ENCODE data around the gene CRAMP1.
"Not testable (repeated sequence)": the region's sequence is repeated elsewhere in the genome, so short reads cannot be mapped to it uniquely, and the experiment has no call there.

CRAMP1 gene, protein sequence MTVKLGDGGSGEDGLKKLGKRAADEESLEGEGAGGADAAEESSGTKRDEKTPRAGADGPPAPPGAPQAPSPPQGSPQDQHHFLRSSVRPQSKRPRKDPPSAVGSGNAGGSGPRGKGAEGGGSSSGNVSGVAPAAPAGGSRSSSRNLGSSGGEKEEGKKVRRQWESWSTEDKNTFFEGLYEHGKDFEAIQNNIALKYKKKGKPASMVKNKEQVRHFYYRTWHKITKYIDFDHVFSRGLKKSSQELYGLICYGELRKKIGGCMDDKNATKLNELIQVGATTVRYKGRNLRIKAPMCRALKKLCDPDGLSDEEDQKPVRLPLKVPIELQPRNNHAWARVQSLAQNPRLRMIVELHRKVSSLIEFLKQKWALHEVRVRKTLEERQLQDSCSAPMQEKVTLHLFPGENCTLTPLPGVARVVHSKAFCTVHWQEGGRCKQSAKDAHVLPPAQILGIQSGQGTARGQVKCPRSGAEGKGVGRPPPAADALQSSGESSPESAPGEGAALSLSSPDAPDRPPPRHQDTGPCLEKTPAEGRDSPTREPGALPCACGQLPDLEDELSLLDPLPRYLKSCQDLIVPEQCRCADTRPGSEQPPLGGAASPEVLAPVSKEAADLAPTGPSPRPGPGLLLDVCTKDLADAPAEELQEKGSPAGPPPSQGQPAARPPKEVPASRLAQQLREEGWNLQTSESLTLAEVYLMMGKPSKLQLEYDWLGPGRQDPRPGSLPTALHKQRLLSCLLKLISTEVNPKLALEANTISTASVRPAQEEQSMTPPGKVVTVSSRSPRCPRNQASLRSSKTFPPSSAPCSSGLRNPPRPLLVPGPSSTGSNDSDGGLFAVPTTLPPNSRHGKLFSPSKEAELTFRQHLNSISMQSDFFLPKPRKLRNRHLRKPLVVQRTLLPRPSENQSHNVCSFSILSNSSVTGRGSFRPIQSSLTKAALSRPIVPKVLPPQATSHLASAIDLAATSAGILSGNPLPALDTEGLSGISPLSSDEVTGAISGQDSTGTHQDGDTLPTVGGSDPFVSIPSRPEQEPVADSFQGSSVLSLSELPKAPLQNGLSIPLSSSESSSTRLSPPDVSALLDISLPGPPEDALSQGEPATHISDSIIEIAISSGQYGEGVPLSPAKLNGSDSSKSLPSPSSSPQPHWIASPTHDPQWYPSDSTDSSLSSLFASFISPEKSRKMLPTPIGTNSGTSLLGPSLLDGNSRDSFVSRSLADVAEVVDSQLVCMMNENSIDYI (N-terminal part only)

DNA sequence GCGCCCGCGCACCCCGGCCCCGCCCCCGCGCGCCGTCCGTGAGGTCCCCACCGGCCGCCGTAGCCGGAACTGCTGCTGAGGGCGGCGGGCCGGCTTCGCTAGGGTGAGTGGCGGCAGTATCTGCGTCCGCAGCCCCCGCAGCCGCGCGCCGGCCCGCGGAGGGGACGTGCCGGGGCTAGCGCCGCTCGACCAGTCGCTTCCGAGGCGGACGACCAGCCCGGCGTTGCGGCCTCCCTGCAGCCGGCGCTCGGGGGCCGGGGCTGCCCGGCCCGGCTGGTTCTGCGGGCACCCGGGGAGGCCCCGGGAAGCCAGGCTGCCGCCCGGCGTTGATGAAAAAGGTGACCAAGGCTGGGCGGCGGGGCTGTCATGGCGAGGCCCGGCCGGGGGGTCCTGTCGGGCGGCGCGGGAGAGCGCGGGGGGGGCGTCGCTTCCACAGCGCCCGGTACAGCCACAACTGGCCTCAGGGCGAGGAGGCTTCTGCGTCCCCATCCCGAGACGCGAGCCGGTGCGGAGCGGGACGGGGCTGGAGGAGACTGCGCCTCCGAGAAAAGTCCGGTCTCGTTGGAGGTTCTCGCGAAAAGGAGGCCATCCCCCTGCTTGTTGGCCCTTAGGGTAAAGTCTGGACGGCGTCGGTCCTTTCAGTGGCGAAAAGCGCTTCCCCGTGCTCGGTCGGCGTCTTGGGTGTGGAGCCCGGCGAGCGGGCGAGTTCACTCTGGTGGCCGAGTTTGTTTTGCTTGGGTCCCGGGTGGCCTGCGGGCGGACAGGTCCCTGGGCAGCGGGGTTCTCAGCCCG, at the start of gene CRAMP1:
Gene CRAMP1, plus strand, starts transcription at position 41 of the 792 bp plus-strand sequence. CDS start 2,280 bp downstream, outside the sequence.
- no peak for DNase-seq

DNA sequence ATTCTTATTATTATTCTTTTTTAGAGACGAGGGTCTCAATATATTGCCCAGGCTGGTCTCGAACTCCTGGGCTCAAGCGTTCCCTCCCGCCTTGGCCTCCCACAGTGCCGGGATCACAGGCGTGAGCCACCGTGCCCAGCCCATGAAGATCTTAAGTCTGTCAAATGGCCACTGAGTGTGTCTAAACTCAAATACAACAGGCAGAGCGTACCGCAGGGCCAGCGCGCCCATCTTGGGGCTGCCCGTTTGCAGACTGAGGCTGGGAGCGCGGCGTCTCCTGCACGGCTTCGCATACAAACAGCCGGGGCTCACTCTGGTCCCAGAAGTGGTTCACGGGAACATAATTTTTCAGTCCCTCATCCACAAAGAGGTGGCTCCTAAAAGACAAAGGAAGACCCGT, 48.4 kb upstream of the CRAMP1 start:
- no peak for DNase-seq

DNA sequence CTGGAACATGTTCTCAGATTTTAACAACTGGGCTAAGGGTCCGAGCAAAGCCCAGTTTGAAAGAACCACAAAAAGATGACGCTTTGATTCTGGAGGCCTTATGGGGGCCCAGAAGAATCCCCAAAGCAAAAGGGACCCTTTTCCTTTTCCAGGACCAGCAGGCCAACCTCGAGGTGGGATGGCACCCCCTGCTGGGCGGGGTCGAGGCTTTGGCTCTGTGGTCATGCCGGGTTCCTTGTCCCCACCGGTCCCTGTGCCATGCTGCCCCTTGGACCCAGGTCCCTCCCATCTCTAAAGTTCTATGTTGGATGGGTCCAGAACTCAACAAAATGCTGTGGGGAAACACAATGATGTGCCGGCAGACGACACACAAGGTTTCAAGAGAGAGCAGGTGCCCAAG, 47.8 kb upstream of the CRAMP1 start:
- no peak for DNase-seq

DNA sequence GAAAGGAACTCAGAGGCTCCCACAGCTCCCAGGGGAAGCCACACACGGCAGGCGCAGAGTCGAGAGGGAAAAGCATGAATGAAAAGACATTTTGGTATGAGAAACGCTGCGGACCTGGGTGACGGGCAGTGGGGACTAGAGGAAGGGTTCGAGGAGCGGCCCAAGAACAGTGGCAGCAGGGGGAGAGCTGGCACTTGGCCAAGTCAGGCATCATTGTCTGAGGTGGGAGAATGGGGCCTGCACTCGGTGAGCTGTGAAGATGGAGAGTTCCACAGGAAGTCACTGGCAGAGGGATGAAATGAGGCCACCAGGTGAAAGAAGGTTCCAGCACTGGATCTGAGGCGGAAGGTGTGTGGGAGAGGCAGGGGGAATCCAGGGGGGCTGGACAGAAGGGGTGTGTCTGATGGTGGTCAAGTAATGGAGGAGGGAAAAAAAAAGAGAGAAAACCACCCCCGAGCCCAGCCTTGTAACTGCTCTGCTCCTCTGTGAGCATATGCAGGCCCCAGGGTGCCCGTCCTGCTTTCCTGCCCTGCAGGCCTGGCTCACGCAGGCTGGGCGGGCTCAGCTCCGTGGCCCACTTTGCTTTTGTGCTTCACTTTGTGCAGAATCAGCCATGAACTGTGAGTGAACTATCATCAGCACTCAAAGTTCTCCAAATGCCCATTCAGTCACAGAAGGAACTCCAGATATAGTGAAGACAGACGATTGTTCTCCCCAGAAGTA, 46.9 kb upstream of the CRAMP1 start:
- no peak for DNase-seq

DNA sequence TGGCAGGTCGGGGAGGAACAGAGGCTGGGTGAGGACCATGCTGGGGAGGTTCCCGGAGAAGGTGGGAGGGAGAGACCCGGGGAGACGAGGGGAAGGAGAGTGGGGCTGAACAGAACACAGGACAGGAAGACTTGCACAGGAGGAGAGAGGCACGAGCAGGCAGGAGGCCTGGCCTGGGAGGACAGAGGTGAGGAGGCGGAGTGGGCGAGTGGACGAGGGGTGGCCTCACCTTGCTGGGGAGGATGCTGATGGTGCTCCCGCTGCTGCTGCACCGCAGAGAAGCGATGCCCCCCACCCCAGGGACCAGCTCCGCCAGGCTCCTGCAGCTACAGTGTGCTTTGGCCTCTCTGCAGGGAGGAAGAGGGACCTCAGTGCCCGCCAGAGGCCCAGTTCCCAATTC, 44.2 kb upstream of the CRAMP1 start:
- DNase-seq = no peak

DNA sequence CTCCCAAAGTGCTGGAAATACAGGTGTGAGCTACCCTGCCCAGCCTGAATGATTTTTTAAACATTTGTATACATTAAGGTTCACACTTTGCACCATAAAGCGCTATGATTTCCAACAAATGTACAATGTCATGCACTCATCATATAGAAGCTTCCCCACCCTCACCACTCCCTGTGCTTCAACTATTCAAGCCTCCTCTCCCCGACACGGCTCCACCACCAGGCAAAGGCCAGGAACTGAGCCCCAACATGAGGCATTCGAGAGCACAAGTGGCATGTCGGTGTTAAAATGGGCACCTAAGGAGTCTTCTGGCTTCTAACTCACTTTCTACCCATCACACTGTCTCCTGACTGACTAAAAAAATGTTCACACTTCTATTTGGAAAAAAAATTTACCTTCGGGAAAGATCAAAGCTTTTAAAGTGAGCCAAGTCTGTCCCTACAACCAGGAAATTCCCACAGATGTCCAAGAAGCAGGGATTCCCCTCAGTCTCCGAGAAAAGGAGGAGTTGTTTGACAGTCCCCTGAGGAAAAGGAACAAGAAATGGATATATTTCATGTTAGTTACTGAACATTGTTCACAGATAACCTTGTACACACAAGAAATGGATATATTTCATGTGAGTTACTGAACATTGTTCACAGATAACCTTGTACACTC, 41.0 kb upstream of the CRAMP1 start:
- DNase-seq = no peak

DNA sequence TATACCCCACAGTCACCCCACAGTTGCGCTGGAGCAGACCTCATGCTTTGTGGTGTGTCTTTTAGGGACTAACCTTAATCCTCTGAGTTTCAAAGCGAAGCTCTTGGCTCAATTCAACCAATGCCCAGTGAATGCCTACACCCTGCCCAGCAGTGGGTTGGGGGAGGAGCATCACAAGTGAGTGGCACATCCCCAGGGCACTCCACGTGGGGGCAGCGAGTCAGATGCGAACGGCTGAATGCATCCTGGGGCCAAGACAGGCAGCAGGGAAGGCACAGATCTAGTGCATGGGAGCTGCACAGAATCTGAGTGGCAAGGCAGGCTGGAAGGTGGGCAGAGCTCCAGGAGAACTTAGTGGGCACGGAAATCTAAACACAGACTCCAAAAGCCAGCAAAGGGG, 39.5 kb upstream of the CRAMP1 start:
- no peak for DNase-seq

DNA sequence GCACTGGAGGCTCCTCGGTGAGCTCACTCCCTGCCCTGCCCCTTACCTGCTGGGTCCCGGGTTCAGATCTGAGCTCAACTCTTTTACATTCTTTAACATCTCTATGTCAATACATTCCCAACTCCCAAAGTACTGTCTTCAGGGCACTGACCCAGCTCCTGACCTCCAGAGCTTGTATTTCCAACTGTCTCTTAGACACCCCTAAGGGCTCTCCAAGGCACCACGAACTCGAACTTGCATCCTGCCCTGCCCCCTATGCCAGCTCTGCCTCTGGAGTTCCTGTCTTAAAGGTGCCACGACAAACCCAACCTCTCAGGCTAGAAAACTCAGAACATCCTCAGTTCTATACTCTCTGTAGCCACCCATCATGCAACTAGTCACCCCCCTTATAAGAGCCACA, 38.9 kb upstream of the CRAMP1 start:
- no peak for DNase-seq

DNA sequence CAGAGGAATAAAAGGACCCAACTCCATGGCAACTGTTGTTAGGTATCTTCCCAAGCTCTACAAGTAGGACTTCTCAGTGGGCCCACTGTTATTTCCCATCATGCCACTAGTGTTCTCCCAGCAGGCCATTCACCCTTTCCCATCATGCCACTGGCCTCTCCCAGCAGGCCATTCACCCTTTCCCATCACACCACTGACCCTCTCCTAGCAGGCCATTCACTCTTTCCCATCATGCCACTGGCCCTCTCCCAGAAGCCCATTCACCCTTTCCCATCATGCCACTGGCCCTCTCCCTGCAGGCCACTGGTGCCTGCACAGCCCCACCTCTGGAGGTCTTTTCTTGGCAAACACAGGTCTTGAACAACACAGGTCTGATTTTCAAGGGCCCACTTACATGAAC, 36.6 kb upstream of the CRAMP1 start:
- DNase-seq = no peak

DNA sequence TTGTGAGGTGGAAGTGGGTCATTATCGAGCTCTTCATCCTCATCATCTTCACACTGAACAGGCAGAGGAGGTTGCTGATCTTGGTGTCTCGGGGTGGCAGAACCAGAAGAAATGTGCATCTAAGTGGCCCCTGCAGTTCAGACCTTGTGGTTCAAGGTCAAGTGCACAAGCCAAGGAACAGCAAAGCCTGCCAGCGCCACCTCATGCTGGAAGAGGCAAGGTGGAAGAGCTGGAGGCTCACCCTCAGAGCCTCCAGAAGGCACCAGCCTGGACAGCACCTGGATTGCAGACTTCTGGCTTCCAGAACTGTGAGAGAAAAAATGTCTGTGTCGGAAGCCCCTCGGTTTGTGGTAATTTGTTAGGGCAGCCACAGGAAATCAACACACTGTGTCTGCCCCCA, 32.9 kb upstream of the CRAMP1 start:
- no peak for DNase-seq

DNA sequence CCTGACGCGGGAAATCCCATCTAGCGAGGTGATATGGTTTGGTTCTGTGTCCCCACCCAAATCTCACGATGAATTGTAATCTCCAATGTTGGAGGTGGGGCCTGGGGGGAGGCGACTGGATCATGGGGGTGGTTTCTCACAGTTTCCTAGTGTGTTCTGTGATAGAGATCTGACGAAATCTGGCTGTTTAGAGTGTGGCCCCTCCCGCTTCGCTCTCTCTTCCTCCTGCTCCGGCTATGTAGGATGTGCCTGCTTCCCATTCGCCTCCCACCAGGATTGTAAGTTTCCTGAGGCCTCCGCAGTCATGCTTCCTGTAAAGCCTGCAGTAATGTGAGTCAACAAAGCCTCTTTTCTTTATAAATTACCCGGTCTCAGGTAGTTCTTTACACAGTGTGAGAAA, 31.9 kb upstream of the CRAMP1 start:
- no peak for DNase-seq

DNA sequence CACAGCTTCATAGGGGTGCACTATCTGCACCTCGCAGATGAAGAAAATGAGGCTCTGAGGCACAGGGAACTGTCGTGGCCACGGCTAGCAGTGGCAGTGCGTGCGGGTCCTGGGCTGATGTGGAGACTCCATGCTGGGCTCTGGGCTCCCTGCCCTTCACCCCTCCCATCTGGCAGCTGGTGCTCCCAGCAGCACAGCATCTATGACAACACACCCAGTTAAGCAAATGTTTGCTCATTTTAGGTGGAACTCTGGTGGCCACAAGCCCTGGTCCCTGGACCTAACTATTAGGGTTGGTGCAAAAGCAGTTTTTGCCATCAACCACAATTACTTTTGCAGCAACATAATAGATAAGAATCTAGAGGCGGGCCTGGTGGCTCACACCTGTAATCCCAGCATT, 31.2 kb upstream of the CRAMP1 start:
- no peak for DNase-seq

DNA sequence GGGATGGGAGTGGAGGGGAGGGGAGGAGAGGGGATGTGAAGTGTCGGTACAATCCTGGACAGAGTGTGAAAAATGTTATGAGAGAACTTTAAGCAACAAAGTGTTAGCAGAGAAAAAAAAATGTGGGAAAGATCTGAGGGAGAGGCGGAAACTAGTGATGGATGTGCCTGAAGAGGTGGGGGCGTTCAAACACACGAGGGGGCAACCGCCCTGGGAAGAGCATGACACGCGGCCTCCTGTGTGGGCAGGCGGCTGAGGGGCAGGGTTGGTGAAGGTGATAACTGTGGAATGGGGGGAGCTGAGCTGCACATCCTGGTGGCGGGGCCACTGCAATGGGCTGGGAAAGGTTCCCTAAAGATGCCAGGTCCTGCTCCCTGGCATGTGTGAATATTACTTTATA, 30.4 kb upstream of the CRAMP1 start:
- no peak for DNase-seq

DNA sequence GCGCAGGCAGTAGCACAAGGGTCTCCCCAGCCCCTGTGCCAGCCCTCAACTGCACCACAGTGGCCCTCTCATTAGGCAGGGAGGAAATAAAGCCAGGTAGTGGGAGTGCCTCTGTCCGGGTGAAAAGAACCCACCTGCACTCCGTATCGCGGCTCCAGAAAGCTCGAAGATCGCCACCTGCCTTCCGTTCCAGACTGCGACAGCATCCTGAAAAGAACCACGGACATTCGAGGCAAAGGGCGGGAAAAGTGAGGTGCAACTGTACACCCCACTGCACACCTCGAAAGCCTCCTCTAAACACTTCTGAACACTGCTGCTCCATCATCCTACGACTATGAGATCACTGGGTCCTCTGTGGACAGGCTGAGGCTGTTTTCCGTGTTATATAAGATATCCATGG, 29.0 kb upstream of the CRAMP1 start:
- DNase-seq = no peak

DNA sequence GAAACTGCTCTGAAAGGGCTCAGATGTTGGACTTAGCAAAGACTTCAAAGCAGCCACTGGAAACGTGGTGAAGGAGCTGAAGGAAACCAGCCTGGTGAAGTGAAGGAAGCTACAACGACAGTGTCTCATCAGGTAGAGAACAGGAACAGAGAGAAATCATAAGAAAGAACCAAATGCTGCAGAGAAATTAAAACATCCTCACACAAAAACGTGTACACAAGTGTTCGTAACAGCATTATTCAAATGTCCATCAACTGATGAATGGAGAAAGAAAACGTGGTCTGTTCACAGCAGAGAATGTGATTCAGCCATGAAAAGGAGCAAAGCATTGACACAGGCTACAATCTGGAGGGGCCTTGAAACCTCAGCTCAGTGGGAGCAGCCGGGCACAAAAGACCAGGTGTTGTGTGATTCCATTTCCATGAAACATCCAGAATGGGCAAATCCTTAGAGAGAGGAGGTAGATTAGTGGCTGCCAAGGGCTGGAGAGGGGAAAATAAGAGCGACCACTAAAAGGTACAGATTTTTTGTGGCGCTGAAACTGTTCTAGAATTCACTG, 27.2 kb upstream of the CRAMP1 start:
- no peak for DNase-seq

DNA sequence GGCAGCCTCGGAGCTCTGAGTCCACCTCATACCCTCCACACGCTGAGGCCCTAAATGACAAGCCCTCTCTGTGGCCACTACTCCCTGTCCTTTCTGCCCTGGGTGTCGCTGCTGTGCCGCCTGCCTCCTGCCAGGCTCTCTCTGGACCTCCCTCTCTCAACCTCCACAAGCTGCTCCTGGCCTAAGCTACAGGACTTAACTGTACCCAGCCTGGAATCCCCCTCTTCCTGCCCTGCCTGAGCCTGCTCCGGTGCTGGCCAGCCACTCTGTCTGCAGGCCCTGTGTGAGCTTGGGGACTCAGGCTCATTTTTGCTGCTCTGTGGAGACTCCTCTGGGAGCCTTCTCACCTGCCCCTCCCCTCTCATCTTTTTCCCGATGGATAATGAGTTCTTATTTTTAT, 21.8 kb upstream of the CRAMP1 start:
- DNase-seq = no peak

DNA sequence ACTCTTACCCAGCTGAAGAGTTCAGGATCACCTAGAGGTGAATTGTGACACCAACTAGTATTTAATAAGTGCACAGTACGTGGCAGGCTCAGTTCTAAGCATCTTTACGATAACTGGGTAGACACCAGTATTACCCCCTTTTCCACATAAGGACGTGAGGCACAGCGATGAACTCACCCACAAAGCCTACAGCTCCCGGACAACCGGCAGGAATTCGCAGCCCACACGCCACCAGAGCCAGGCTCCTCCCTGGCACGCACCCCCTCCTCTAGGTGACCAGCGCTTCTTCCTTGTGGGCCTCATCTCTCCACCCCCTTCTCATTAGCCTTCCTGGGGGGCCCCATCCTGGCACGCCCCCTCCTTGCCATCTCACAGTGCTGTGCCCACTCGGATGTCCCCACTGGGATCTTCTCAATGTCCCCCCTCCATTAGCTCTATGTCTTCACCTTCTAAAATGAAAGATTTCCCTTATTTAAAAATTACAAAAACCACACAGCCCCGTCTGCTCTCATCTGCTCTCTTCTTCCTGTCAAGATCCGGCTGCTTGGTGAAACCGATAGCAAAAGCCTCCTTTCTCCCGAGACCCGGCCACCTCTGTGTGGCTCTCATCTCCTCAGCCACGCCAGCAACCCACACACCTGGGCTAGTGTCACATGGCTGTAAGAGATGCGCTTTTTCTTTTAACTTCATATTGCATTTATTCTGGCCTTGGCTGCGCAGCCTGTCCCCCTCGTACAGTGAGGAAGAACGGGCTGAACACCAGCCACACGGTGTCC, 21.0 kb upstream of the CRAMP1 start:
- DNase-seq = no peak

DNA sequence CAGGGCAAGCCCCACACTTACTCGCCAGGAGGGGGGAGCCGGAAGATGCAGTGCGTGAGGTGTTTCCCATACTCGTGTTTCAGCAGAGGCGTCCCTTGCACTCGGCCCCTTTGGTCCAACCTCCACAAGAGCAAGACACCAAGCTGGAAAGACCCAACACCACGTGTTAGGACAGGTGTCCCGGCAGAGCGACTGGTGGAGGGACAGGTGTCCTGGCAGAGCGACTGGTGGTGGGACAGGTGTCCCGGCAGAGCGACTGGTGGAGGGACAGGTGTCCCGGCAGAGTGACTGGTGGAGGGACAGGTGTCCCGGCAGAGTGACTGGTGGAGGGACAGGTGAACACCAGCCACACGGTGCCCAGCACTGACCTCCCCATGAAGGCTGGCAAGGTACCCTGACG, 19.7 kb upstream of the CRAMP1 start:
- DNase-seq = no peak

DNA sequence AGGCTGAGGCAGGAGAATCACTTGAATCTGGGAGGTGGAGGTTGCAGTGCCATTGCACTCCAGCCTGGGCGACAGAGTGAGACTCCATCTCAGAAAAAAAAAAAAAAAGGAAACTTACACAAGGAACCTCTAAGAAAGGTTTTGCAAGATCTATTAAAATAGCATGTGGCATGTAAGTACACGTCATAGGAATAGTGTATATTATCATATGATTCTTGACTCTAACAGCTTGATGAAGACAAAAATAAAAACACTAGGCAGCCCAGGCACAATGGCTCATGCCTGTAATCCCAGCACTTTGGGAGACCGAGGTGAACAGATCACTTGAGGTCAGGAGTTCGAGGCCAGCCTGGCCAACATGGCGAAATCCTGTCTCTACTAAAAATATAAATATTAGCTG, 16.6 kb upstream of the CRAMP1 start:
- not testable (repeated sequence) for DNase-seq

DNA sequence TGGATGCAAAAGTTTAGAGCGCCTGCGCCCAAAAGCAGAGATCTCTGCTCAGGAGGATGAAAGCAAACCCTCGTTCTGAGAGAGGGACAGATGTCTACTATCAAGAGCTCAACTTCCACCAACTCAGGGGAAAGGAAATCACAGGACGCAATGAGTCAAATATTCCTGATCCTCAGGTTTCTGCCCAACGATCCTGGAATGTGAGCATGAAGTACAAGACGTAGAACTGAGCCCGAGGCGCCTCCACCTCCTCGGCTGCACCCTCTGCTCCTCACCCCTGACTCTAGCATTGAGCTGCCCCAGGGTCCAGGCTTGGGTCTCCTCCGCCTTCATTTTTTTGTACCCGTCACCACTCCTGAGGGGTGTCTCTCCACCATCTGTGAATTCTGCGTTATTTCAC, 15.6 kb upstream of the CRAMP1 start:
- no peak for DNase-seq
